Measurements from ENCODE around the gene ZNF385C. TPM values are rescaled to one million over a fixed set of nuclear protein-coding genes. Genes with fewer than 3 reads are reported as not detected.

The ZNF385C gene
- total and polyA plus RNA-seq, 2 donors, result 0.66 to 1.1 TPM

DNA sequence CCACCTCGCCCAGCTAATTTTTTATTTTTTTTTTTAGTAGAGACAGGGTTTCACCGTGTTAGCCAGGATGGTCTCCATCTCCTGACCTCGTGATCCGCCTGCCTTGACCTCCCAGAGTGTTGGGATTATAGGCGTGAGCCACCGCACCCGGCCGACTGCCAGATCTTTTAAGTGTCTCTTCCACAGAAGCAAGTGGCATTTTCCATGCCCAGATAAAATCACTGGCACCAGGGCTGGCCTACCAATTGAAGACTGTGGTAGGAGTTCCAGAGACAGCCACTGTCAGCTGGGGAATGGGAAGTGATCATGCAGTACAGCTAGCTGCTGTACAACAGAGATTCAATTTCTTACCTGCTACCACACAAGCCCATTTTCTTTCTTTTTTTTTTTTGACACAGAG is 113.8 kb downstream of the ZNF385C start:
- DNase-seq (ENCODE audit: low read depth in 6 of 9, low spot score in 9 of 9), result no peak
- Histone ChIP-seq H3K36me3 (ENCODE audit: control insufficient read depth in 2 of 2, insufficient read depth in 2 of 2, low read length in 1 of 2) (peaks cover 87 to 89% of the 10 kb centered on the region in 2 donors), H3K27ac (ENCODE audit: low read depth in 1 of 2, low read length in 1 of 2) (no peak overlapping the region), H3K4me1 (ENCODE audit: control insufficient read depth in 2 of 2, insufficient read depth in 2 of 2, low read length in 2 of 2) (no peaks in the 10 kb centered on the region), H3K4me3 (ENCODE audit: low read length in 2 of 2) (no peak overlapping the region), H3K27me3 (ENCODE audit: control insufficient read depth in 2 of 2, insufficient read depth in 1 of 2, low read length in 1 of 2) (no peaks in the 10 kb centered on the region), H3K9me3 (ENCODE audit: control insufficient read depth in 2 of 2, insufficient read depth in 1 of 2, low read length in 1 of 2) (no peaks in the 10 kb centered on the region)
- 97% methylated on average over 8 of the region's 8 CpGs for WGBS

GRCh38 chr17:41982026-41982760 is 116.1 kb downstream of the ZNF385C start:
- 95% methylated on average over 14 of the region's 14 CpGs for WGBS
- H3K27me3 ChIP-seq (ENCODE audit: control insufficient read depth in 2 of 2, insufficient read depth in 1 of 2, low read length in 1 of 2), result no peaks in the 10 kb centered on the region
- H3K4me3 ChIP-seq (ENCODE audit: low read length in 2 of 2), result no peak overlapping the region
- peak in 1 of 9 donors; percentile 21 for DNase-seq (ENCODE audit: low read depth in 6 of 9, low spot score in 9 of 9)
- H3K27ac ChIP-seq (ENCODE audit: low read depth in 1 of 2, low read length in 1 of 2), result no peak overlapping the region
- no peaks in the 10 kb centered on the region for H3K9me3 ChIP-seq (ENCODE audit: control insufficient read depth in 2 of 2, insufficient read depth in 1 of 2, low read length in 1 of 2)
- no peaks in the 10 kb centered on the region for H3K4me1 ChIP-seq (ENCODE audit: control insufficient read depth in 2 of 2, insufficient read depth in 2 of 2, low read length in 2 of 2)
- peaks cover 84 to 85% of the 10 kb centered on the region in 2 donors for H3K36me3 ChIP-seq (ENCODE audit: control insufficient read depth in 2 of 2, insufficient read depth in 2 of 2, low read length in 1 of 2)

- H3K4me1 ChIP-seq (ENCODE audit: control insufficient read depth in 2 of 2, insufficient read depth in 2 of 2, low read length in 2 of 2), result no peaks in the 10 kb centered on the region
- no peaks in the 10 kb centered on the region for H3K9me3 ChIP-seq (ENCODE audit: control insufficient read depth in 2 of 2, insufficient read depth in 1 of 2, low read length in 1 of 2)
- peak overlapping the region in 1 of 2 donors; percentile 46 for H3K27ac ChIP-seq (ENCODE audit: low read depth in 1 of 2, low read length in 1 of 2)
- no peaks in the 10 kb centered on the region for H3K27me3 ChIP-seq (ENCODE audit: control insufficient read depth in 2 of 2, insufficient read depth in 1 of 2, low read length in 1 of 2)
- H3K36me3 ChIP-seq (ENCODE audit: control insufficient read depth in 2 of 2, insufficient read depth in 2 of 2, low read length in 1 of 2), result peaks cover 89 to 91% of the 10 kb centered on the region in 2 donors
- H3K4me3 ChIP-seq (ENCODE audit: low read length in 2 of 2), result no peak overlapping the region
- DNase-seq (ENCODE audit: low read depth in 6 of 9, low spot score in 9 of 9), result no peak
- 95% methylated on average over 4 of the region's 4 CpGs for WGBS
Observed at GRCh38 chr17:41977991-41978390, 120.3 kb downstream of the ZNF385C start.

GRCh38 chr17:41976142-41976768 is 122.0 kb downstream of the ZNF385C start:
- DNase-seq (ENCODE audit: low read depth in 6 of 9, low spot score in 9 of 9), result no peak
- Histone ChIP-seq H3K27ac (ENCODE audit: low read depth in 1 of 2, low read length in 1 of 2) (no peak overlapping the region), H3K4me1 (ENCODE audit: control insufficient read depth in 2 of 2, insufficient read depth in 2 of 2, low read length in 2 of 2) (no peaks in the 10 kb centered on the region), H3K4me3 (ENCODE audit: low read length in 2 of 2) (no peak overlapping the region), H3K27me3 (ENCODE audit: control insufficient read depth in 2 of 2, insufficient read depth in 1 of 2, low read length in 1 of 2) (no peaks in the 10 kb centered on the region), H3K9me3 (ENCODE audit: control insufficient read depth in 2 of 2, insufficient read depth in 1 of 2, low read length in 1 of 2) (no peaks in the 10 kb centered on the region), H3K36me3 (ENCODE audit: control insufficient read depth in 2 of 2, insufficient read depth in 2 of 2, low read length in 1 of 2) (peaks cover 88 to 92% of the 10 kb centered on the region in 2 donors)
- WGBS, result 90% methylated on average over 11 of the region's 11 CpGs

Other genes starting within 250 kb of the ZNF385C start
- 11.4 TPM for gene KLHL11, start 233.1 kb downstream of the ZNF385C start, total RNA-seq
- gene KLHL11, start 233.1 kb downstream of the ZNF385C start, polyA plus RNA-seq, result 0.98 TPM
- gene ACLY, start 179.5 kb downstream of the ZNF385C start, total RNA-seq, result 42.7 TPM
- gene ACLY, start 179.5 kb downstream of the ZNF385C start, polyA plus RNA-seq, result 26.6 TPM
- 0.61 TPM for gene ODAD4, start 167.9 kb downstream of the ZNF385C start, total RNA-seq
- gene ODAD4, start 167.9 kb downstream of the ZNF385C start, polyA plus RNA-seq, result 1.4 TPM
- 35.9 TPM for gene CNP, start 131.7 kb downstream of the ZNF385C start, total RNA-seq
- gene CNP, start 131.7 kb downstream of the ZNF385C start, polyA plus RNA-seq, result 46.0 TPM
- gene DNAJC7, start 81.0 kb downstream of the ZNF385C start, total RNA-seq, result 99.1 TPM
- gene DNAJC7, start 81.0 kb downstream of the ZNF385C start, polyA plus RNA-seq, result 95.7 TPM
- 24.1 TPM for gene NKIRAS2, start 78.4 kb downstream of the ZNF385C start, total RNA-seq
- 22.0 TPM for gene NKIRAS2, start 78.4 kb downstream of the ZNF385C start, polyA plus RNA-seq
- 0.71 TPM for gene C17orf113, start 47.9 kb downstream of the ZNF385C start, total RNA-seq
- gene C17orf113, start 47.9 kb downstream of the ZNF385C start, polyA plus RNA-seq, result 0.84 TPM
- gene DHX58, start 14.2 kb upstream of the ZNF385C start, total RNA-seq, result 23.8 TPM
- 42.1 TPM for gene DHX58, start 14.2 kb upstream of the ZNF385C start, polyA plus RNA-seq
- 9.7 TPM for gene KAT2A, start 22.9 kb upstream of the ZNF385C start, total RNA-seq
- gene KAT2A, start 22.9 kb upstream of the ZNF385C start, polyA plus RNA-seq, result 103 TPM
- 0.05 TPM for gene HSPB9, start 24.3 kb upstream of the ZNF385C start, total RNA-seq
- 0.23 TPM for gene HSPB9, start 24.3 kb upstream of the ZNF385C start, polyA plus RNA-seq
- gene RAB5C, start 56.5 kb upstream of the ZNF385C start, total RNA-seq, result 59.7 TPM
- 83.0 TPM for gene RAB5C, start 56.5 kb upstream of the ZNF385C start, polyA plus RNA-seq
- gene KCNH4, start 82.7 kb upstream of the ZNF385C start, total RNA-seq, result 0.05 TPM
- 0.09 TPM for gene KCNH4, start 82.7 kb upstream of the ZNF385C start, polyA plus RNA-seq
- gene HCRT, start 87.0 kb upstream of the ZNF385C start, total RNA-seq, result 0.19 TPM
- gene HCRT, start 87.0 kb upstream of the ZNF385C start, polyA plus RNA-seq, result 0.23 TPM
- 8.6 TPM for gene GHDC, start 96.0 kb upstream of the ZNF385C start, total RNA-seq
- gene GHDC, start 96.0 kb upstream of the ZNF385C start, polyA plus RNA-seq, result 19.6 TPM
- gene STAT5B, start 177.9 kb upstream of the ZNF385C start, total RNA-seq, result 40.9 TPM
- 51.6 TPM for gene STAT5B, start 177.9 kb upstream of the ZNF385C start, polyA plus RNA-seq
- 47.4 TPM for gene STAT5A, start 190.0 kb upstream of the ZNF385C start, total RNA-seq
- 37.6 TPM for gene STAT5A, start 190.0 kb upstream of the ZNF385C start, polyA plus RNA-seq